ENCODE data around the gene EDIL3.

DNA sequence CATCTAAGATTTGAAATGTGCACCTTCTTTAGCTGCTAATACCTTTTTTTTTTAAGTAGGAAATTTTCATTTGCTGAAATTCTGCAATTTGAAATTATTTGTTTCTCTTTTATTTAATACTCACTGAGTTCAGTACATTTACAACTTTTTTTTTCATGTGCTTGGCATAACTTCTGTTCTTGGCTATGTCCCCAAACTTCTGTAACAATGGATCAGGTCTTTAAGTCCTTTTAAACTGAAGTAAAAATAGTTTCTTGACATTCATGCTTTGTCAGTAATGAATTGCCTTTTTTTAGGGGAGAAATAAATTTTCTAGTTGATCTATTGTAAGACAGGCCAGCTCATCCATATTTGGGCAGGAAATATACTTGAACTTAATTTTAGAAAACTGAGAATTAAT is 41.5 kb downstream of the EDIL3 start:
- TF ChIP-seq, protein P1, sequence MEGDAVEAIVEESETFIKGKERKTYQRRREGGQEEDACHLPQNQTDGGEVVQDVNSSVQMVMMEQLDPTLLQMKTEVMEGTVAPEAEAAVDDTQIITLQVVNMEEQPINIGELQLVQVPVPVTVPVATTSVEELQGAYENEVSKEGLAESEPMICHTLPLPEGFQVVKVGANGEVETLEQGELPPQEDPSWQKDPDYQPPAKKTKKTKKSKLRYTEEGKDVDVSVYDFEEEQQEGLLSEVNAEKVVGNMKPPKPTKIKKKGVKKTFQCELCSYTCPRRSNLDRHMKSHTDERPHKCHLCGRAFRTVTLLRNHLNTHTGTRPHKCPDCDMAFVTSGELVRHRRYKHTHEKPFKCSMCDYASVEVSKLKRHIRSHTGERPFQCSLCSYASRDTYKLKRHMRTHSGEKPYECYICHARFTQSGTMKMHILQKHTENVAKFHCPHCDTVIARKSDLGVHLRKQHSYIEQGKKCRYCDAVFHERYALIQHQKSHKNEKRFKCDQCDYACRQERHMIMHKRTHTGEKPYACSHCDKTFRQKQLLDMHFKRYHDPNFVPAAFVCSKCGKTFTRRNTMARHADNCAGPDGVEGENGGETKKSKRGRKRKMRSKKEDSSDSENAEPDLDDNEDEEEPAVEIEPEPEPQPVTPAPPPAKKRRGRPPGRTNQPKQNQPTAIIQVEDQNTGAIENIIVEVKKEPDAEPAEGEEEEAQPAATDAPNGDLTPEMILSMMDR (IDR thresholded peaks at IDR 0.05) = no peak
- TF ChIP-seq POLR2A (IDR thresholded peaks at IDR 0.05) (no peak), POLR2AphosphoS5 (IDR thresholded peaks at IDR 0.05) (no peak)
